ENCODE measurements around the gene MPP7.

GRCh38 chr10:28312572-28312971, 9.7 kb upstream of the MPP7 start:
- no peak for TF ChIP-seq POLR2A (IDR thresholded peaks at IDR 0.05)
- TF ChIP-seq CTCF (IDR thresholded peaks at IDR 0.05 in 4 of 5, conservative IDR thresholded peaks at IDR 0.05 in 1 of 5): no peak

Measured in gastrocnemius medialis (tissue), 4 donors.